Measurements from ENCODE around the gene ARHGEF16. TPM values are rescaled to one million over a fixed set of nuclear protein-coding genes. Genes with fewer than 3 reads are reported as not detected.

The ARHGEF16 gene
- total RNA-seq, 1 experiment from 2014 or later = 10.1 TPM

GRCh38 chr1:3405491-3405890, 49.0 kb upstream of the ARHGEF16 start:
- ATAC-seq (no peak), DNase-seq (ENCODE audit: low read depth, low spot score) (no peak)
- in situ Hi-C loops (cut with HindIII; ENCODE audit: low pct_unique_long_range_greater_than_20kb, low sequenced_read_pairs) (no loop called here), intact Hi-C loops (cut with micrococcal nuclease; ENCODE audit: unreplicated experiment) (no loop called here)
- Histone ChIP-seq H3K9me3 (ENCODE audit: control insufficient read depth, insufficient read depth, low read depth, low read length) (no peaks in the 10 kb centered on the region), H3K4me3 (ENCODE audit: low read depth in 2 of 2, low read length in 2 of 2) (no peak overlapping the region), H3K27me3 (ENCODE audit: control insufficient read depth, insufficient read depth, low read length) (no peaks in the 10 kb centered on the region), H3K27ac (ENCODE audit: low read length) (no peak overlapping the region), H3K36me3 (ENCODE audit: control insufficient read depth, insufficient read depth, low read length) (no peaks in the 10 kb centered on the region), H3K4me1 (ENCODE audit: control insufficient read depth, insufficient read depth, low read length) (no peaks in the 10 kb centered on the region)
- ChIA-PET POLR2A (no interaction called here), CTCF (no interaction called here)
- TF ChIP-seq POLR2AphosphoS5 (IDR thresholded peaks at IDR 0.05; ENCODE audit: low read depth, low read length) (no peak), REST (IDR thresholded peaks at IDR 0.05; ENCODE audit: insufficient read depth in 1 of 2, low read depth in 2 of 2, low read length in 1 of 2) (no peak), SIN3A (IDR thresholded peaks at IDR 0.05; ENCODE audit: borderline replicate concordance, insufficient read depth, low read depth, low read length) (no peak), TCF7L2 (IDR thresholded peaks at IDR 0.05; ENCODE audit: low read depth, low read length) (no peak), CTCF (IDR thresholded peaks at IDR 0.05) (no peak)
- no TSS peak for BruUV-seq (replicated peaks)

GRCh38 chr1:3405974-3406867, 48.2 kb upstream of the ARHGEF16 start:
- TF ChIP-seq SIN3A (IDR thresholded peaks at IDR 0.05; ENCODE audit: borderline replicate concordance, insufficient read depth, low read depth, low read length) (no peak), CTCF (IDR thresholded peaks at IDR 0.05) (no peak), POLR2AphosphoS5 (IDR thresholded peaks at IDR 0.05; ENCODE audit: low read depth, low read length) (no peak), REST (IDR thresholded peaks at IDR 0.05; ENCODE audit: insufficient read depth in 1 of 2, low read depth in 2 of 2, low read length in 1 of 2) (no peak), TCF7L2 (IDR thresholded peaks at IDR 0.05; ENCODE audit: low read depth, low read length) (no peak)
- Histone ChIP-seq H3K4me1 (ENCODE audit: control insufficient read depth, insufficient read depth, low read length) (no peaks in the 10 kb centered on the region), H3K4me3 (ENCODE audit: low read depth in 2 of 2, low read length in 2 of 2) (no peak overlapping the region), H3K9me3 (ENCODE audit: control insufficient read depth, insufficient read depth, low read depth, low read length) (no peaks in the 10 kb centered on the region), H3K27me3 (ENCODE audit: control insufficient read depth, insufficient read depth, low read length) (no peaks in the 10 kb centered on the region), H3K36me3 (ENCODE audit: control insufficient read depth, insufficient read depth, low read length) (no peaks in the 10 kb centered on the region), H3K27ac (ENCODE audit: low read length) (no peak overlapping the region)
- DNase-seq (ENCODE audit: low read depth, low spot score) (no peak), ATAC-seq (no peak)
- intact Hi-C loops (cut with micrococcal nuclease; ENCODE audit: unreplicated experiment) (no loop called here), in situ Hi-C loops (cut with HindIII; ENCODE audit: low pct_unique_long_range_greater_than_20kb, low sequenced_read_pairs) (no loop called here)
- CTCF ChIA-PET = no interaction called here
- POLR2A ChIA-PET = no interaction called here
- BruUV-seq (replicated peaks) = no TSS peak
